Fibroblast of lung (primary cell): ENCODE data around the gene PPP1R12A.

Experiments
- EZH2 ChIP-seq: IDR thresholded peaks from 2 replicates; pipeline ENCODE4 v1.5.1; 2012; ENCODE audit warnings: low read length, control low read depth, mild to moderate bottlenecking; ENCODE audit errors: missing control alignments
- TF ChIP-seq, protein P1 (sequence below), 2 donors: IDR thresholded peaks in 1 of 2; conservative IDR thresholded peaks in 1 of 2; 1 replicate in 1 of 2; 2 replicates in 1 of 2; pipeline ENCODE4 v1.5.1; 2011 to 2012; ENCODE audit warnings: low read length in 2 of 2, control low read depth in 1 of 2, inconsistent platforms in 1 of 2, low read depth in 1 of 2, mild to moderate bottlenecking in 1 of 2

- TF ChIP-seq, protein P1, sequence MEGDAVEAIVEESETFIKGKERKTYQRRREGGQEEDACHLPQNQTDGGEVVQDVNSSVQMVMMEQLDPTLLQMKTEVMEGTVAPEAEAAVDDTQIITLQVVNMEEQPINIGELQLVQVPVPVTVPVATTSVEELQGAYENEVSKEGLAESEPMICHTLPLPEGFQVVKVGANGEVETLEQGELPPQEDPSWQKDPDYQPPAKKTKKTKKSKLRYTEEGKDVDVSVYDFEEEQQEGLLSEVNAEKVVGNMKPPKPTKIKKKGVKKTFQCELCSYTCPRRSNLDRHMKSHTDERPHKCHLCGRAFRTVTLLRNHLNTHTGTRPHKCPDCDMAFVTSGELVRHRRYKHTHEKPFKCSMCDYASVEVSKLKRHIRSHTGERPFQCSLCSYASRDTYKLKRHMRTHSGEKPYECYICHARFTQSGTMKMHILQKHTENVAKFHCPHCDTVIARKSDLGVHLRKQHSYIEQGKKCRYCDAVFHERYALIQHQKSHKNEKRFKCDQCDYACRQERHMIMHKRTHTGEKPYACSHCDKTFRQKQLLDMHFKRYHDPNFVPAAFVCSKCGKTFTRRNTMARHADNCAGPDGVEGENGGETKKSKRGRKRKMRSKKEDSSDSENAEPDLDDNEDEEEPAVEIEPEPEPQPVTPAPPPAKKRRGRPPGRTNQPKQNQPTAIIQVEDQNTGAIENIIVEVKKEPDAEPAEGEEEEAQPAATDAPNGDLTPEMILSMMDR (conservative IDR thresholded peaks at IDR 0.05 in 1 of 2, IDR thresholded peaks at IDR 0.05 in 1 of 2; ENCODE audit: low read depth in 1 of 2, low read length in 2 of 2), result no peak
- no peak for TF ChIP-seq EZH2
Measured at GRCh38 chr12:79982086-79983062, 47.5 kb upstream of the PPP1R12A start.
